HG03066 (cell line): ENCODE data around the gene F3.
"Not testable (repeated sequence)": the region's sequence is repeated elsewhere in the genome, so short reads cannot be mapped to it uniquely, and the experiment has no call there.

Experiments
- ATAC-seq: cut with Tn5 transposase; IDR thresholded peaks from one replicate; pipeline ENCODE4 v1.9.1; 2021; ENCODE audit warnings: low read depth; ENCODE audit not compliant: unreplicated experiment

Gene F3

DNA sequence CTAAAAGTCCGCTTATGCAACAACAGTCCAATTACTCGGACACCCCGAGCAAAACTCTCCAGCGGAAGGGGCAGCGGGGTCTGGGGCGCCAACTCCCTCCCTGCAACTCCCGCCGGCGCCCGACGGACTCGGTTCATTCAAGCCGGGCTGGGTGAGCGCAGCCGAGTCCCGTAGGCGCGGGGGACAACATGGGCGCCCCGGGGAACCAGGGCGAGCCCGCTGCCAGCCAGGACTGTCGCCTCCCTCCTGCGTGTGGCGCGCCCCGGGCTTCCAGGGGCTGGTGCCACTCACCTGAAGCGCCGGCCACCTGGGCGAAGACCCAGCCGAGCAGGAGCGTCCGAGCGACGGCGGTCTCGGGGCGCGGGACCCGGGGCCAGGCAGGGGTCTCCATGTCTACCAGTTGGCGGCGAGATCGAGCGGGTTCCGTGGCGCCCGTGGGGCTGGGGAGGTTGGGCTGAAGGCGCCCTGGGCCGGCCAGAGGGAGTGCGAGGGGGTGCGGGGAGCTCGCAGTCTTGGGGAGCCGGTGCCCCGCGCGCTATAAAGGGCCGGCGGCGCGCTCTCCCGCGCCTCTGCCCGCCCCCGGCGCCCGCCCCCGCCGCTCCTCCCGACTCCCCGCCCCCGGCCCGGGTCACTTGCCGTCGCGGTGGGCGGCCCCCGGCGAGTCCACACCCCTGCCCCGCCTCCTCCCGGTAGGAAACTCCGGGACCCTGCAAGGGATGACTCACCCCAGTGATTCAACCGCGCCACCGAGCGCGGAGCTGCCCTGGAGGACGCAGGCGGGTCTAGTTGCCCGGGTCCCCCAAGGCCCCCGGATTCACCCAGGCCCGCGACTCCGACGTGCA, at the start of gene F3:
Gene F3, minus strand, starts transcription at position 514 of the 842 bp plus-strand sequence. Its CDS starts 123 bp downstream, at position 391.
- ATAC-seq = peak; percentile 84

- no peak for ATAC-seq
These were observed 48.9 kb upstream of the F3 start for GRCh38 chr1:94590203-94591137.

DNA sequence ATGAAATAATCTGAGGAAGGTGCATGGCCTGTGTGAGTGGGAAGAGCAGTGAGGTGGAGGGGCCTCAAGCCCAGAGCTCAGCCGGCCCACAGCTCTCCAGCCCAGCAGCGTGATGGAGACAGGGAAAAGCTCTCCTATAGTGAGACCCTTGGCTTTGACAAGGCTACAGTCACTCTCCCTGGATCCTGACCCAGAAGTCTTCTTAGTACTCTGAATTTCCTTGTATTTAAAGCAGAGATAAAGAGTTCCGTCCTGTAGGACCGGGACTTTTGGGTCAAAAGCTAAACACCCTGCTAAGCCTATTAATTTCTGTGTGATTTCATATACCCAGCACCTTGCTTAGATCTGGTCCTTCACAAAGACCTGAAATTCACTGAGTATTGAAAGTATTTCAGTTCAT, 48.2 kb upstream of the F3 start:
- ATAC-seq = no peak

GRCh38 chr1:94582565-94582964, 41.0 kb upstream of the F3 start:
- no peak for ATAC-seq

GRCh38 chr1:94580367-94581115, 39.0 kb upstream of the F3 start:
- ATAC-seq = no peak

DNA sequence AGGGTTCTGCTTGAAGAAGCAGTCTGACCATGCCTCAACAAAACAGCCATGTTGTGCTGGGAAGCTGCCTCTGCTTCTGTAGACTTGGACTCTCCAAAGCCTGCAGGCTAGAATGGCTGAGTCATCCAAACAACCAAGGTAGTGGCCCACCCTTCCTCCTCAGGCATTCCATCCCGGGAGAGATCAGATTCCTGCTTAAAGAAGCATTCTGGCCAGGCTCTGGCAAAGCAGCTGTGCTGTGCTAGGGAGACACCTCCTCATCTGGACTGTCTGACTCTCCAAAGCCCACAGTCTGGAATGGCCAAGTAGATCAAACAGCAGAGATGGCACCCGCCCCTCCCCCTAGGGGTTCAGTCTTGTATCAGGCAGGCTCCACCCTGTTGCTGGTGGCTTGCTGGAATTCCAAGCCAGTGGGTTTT, 38.3 kb upstream of the F3 start:
- no peak for ATAC-seq

GRCh38 chr1:94578856-94579255, 37.3 kb upstream of the F3 start:
- no peak for ATAC-seq

DNA sequence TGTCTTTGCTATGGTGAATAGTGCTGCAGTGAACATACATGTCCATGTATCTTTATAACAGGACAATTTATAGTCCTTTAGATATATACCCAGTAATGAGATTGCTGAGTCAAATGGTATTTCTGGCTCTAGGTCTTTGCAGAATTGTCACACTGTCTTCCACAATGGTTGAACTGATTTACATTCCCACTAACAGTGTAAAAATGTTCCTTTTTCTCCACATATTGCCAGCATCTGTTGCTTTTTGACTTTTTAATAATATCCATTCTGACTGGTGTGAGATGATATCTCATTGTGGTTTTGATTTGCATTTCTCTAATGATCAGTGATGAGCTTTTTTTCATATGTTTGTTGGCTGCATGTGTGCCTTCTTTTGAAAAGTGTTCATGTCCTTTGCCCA, 32.4 kb upstream of the F3 start:
- not testable (repeated sequence) for ATAC-seq

DNA sequence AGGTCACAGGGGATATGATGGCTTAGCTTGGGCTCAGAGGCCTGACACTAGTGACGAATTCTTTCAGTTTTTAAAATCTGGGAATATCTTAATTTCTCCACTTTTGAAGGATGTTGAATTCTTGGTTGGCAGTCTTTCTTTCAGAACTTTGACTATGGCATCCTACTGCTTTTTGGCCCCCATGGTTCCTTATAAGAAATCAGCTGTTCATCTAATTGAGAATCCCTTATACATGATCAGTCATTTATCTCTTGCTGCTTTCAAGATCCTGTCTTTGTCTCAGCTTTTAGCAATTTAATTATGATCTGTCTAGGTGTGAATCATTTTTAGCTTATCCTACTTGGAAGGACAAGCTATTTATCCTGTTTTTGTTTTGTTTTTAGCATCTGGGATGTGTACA, 31.2 kb upstream of the F3 start:
- ATAC-seq = no peak

DNA sequence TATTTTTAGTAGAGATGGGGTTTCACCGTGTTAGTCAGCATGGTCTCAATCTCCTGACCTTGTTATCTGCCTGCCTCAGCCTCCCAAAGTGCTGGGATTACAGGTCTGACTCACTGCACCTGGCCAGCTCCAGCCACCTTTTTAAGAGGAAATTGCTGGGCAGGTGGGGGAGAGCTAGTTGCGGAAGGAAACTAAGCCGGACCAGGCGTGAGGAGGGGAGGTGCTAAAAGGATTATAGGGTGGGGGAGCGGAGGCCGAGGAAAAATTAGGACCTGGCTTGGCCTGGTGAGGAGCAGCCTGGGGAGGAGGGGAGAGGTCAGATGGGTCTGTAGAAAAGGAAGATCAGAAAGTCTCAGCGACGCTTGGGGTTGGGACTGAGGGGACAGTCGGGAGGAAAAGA, 29.4 kb upstream of the F3 start:
- not testable (repeated sequence) for ATAC-seq

GRCh38 chr1:94568806-94569205, 27.2 kb upstream of the F3 start:
- ATAC-seq = not testable (repeated sequence)

- ATAC-seq = not testable (repeated sequence)
These were observed 26.5 kb upstream of the F3 start for GRCh38 chr1:94567975-94568607.

DNA sequence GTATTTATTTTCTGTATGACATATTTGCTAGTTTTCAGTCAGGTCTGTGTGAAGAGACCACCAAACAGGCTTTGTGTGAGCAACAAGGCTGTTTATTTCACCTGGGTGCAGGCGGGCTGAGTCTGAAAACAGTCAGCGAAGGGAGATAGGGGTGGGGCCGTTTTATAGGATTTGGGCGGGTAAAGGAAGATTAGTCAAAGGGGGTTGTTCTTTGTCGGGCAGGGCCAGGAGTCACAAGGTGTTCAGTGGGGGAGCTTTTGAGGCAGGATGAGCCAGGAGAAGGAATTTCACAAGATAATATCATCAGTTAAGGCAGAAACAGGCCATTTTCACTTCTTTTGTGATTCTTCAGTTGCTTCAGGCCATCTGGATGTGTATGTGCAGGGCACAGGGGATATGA, 24.9 kb upstream of the F3 start:
- ATAC-seq = not testable (repeated sequence)

DNA sequence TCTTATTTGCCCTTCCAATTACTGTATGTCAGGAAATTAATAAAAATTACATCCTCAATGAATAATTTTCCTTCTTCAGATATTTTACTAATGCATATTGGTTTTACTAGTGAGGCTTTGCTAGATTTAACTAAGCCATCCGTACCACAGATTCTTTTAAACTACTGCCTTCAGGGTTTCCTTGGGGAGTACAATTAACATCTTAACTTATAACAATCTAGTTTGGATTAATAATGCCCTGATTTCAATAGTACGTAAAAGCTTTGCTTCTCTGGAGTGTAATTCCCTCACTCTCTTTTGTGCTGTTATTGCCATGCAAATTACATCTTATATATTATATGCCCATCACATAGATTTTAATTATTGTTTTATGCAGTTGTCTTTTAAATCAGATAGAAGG, 24.3 kb upstream of the F3 start:
- no peak for ATAC-seq

- ATAC-seq = no peak
These were observed 21.1 kb upstream of the F3 start for GRCh38 chr1:94562519-94563260.

DNA sequence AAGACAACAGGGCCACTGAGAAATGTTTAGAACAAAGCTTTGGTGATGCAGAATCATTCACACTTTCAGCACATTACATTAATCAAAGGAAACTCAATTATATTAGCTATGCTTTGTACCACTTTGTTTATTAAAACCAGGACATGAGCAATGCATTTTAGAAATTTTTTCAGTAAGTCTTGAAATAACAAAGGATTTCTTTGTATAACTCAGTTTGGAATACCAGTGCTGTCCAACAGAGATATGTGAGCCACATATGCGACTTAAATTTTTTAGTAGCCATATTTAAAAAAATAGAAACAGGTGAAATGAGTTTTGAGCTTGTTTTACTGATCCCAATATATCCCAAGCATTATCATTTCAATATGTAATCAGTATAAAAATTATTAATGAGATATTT, 18.8 kb upstream of the F3 start:
- ATAC-seq = no peak

- ATAC-seq = no peak
These were observed 18.4 kb upstream of the F3 start for GRCh38 chr1:94559921-94560320.

DNA sequence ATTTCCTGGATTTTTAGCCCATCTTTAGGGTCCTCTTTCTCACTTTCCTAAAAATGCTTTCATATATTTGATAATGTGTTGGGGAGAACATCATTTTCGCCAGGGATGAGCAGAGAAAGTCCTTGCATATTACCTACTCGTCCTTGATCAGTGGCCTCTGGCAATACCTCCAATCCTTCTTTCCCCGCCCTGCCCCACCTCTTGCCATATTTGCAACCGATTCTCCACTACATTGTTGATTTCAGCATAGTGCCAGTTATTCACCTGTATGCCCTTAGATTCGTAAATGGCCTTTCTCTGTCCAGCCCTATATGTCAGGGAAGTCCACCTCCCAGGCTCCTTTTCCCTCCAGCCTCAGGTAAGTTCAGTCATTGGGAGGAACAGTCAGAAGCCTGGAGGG, 13.5 kb upstream of the F3 start:
- no peak for ATAC-seq

DNA sequence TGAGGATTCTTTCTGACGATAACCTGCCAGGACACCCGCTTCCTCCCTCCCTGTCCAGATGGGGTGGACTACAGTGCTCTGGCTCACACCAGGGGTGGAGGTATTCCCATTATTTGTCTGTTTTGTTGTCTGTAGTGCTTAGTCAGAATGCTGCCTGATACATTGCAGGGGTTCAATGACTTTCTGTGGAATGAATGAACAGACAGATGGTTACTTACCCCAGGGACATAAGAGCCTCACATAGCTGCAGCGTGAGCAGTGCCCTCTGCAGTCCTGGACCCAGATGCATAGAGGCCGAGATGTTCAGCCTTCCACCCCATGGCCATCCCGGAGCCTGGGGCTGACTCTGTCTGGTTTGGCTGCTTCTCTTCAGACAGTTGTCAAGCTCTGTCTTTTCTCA, 13.0 kb upstream of the F3 start:
- ATAC-seq = no peak

DNA sequence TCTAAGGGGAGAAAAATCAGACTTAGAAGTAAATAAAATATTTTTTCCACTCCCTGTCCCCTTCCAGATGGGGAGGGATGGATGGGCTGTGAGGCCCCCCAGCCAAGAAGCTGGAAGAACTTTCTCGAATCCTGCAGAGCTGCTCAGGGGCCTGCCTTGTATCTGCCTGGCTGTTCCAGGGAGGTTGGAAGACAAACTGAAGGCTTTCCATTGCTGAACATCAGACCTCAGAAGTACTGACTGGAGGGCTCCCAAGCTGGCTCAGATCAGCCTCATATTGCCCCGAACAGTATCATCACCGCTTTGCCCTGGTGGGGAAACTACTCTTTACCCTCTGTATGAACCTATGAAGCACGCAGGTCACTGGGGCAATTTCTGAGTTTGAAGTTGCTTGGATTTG, 12.4 kb upstream of the F3 start:
- ATAC-seq = no peak
